Esophagus muscularis mucosa (tissue), 4 donors: ENCODE data around the gene LACRT. TPM values are rescaled to one million over a fixed set of nuclear protein-coding genes. Genes with fewer than 3 reads are reported as not detected.

Experiments
- DNase-seq: peaks from one replicate; pipeline ENCODE4 v3.0.0-alpha.2; 2017; ENCODE audit errors: extremely low spot score
- H3K27ac ChIP-seq, 4 donors: fragments of 200-600 bp; sonication (generic); replicated peaks in 1 of 4; 1 replicate in 3 of 4; 2 replicates in 1 of 4; pipeline ENCODE4 v1.5.1; 2016 to 2019; ENCODE audit warnings: mild to moderate bottlenecking in 1 of 4
- H3K27me3 ChIP-seq, 4 donors: fragments of 200-600 bp; sonication (generic); one replicate each; pipeline versions ENCODE4 v1.5.1 to v1.6.0; 2016 to 2019
- H3K36me3 ChIP-seq, 4 donors: fragments of 200-600 bp; sonication (generic); one replicate each; pipeline ENCODE4 v1.5.1; 2016 to 2019
- H3K4me1 ChIP-seq, 4 donors: fragments of 200-600 bp; sonication (generic); one replicate each; pipeline ENCODE4 v1.5.1; 2016 to 2019
- H3K4me3 ChIP-seq, 4 donors: fragments of 200-600 bp; sonication (generic); 1 replicate in 2 of 4; 2 replicates in 2 of 4; pipeline ENCODE4 v1.5.1; 2016 to 2019; ENCODE audit warnings: mild to moderate bottlenecking in 4 of 4, moderate library complexity in 1 of 4
- H3K9me3 ChIP-seq, 4 donors: fragments of 200-600 bp; sonication (generic); 1 replicate in 3 of 4; 2 replicates in 1 of 4; pipeline ENCODE4 v1.5.1; 2016 to 2019
- CTCF ChIP-seq, 3 experiments: fragments of 200-600 bp in 2 of 3; fragments of 450-650 bp in 1 of 3; sonication (generic) in 2 of 3; IDR thresholded peaks; one replicate each; pipeline ENCODE4 v1.5.1; 2017 to 2019; ENCODE audit warnings: antibody characterized with exemption in 3 of 3, mild to moderate bottlenecking in 2 of 3, moderate library complexity in 1 of 3
- EP300 ChIP-seq: sonication (generic); formaldehyde crosslinking; IDR thresholded peaks from one replicate; pipeline ENCODE4 v1.6.1; 2017; ENCODE audit warnings: antibody characterized with exemption
- POLR2A ChIP-seq: fragments of 450-650 bp; IDR thresholded peaks from one replicate; pipeline ENCODE4 v1.6.1; 2017; ENCODE audit warnings: antibody characterized with exemption, moderate library complexity, mild to moderate bottlenecking, low read depth
- POLR2AphosphoS5 ChIP-seq, 2 donors: sonication (generic); formaldehyde crosslinking; IDR thresholded peaks; one replicate each; pipeline ENCODE4 v1.6.1; 2017; ENCODE audit warnings: antibody characterized with exemption in 2 of 2
- WGBS: methylation state at CpG from one replicate; pipeline ENCODE4 v1.1.5; 2018; 5-methylcytosine and 5-hydroxymethylcytosine counted together
- intact Hi-C: fragments of 100-400 bp; cut with DNase I; formaldehyde crosslinking; loops from one replicate; pipeline ENCODE4 v1.15.1; 2023
- total RNA-seq, 4 donors: library from RNA; depleted of rRNA; stranded (reverse); fragments of >200 nt; gene quantifications; one replicate each; pipeline versions ENCODE4 v1.1.0 to v1.2.1, GENCODE V29; 2016

LACRT gene
- total RNA-seq, 4 donors from 2014 or later, result not detected

GRCh38 chr12:54596526-54596946 is 38.2 kb downstream of the LACRT start:
- H3K36me3 ChIP-seq, result no peaks in the 10 kb centered on the region
- no peak overlapping the region for H3K4me3 ChIP-seq
- TF ChIP-seq POLR2AphosphoS5 (IDR thresholded peaks at IDR 0.05) (no peak), EP300 (no peak), POLR2A (no peak), CTCF (IDR thresholded peaks at IDR 0.05) (peak; percentile 71 to 94 (median 72))
- H3K27me3 ChIP-seq, result no peaks in the 10 kb centered on the region
- intact Hi-C loops, result loop anchor here (5.0 kb wide), 1 partner anchor 361 kb away; no protein-coding TSS in a partner anchor
- no peak overlapping the region for H3K27ac ChIP-seq
- WGBS, result 35% methylated on average over 3 of the region's 3 CpGs
- DNase-seq, result no peak
- peaks cover 1 to 7% (median 2%) of the 10 kb centered on the region in 4 donors for H3K4me1 ChIP-seq
- H3K9me3 ChIP-seq, result no peaks in the 10 kb centered on the region

GRCh38 chr12:54595471-54595870 is 39.2 kb downstream of the LACRT start:
- H3K4me3 ChIP-seq, result no peak overlapping the region
- 93% methylated on average over 3 of the region's 3 CpGs for WGBS
- no peaks in the 10 kb centered on the region for H3K27me3 ChIP-seq
- no peaks in the 10 kb centered on the region for H3K36me3 ChIP-seq
- no peaks in the 10 kb centered on the region for H3K9me3 ChIP-seq
- H3K4me1 ChIP-seq, result peaks cover 11 to 17% (median 13%) of the 10 kb centered on the region in 4 donors
- intact Hi-C loops, result loop anchor here (5.0 kb wide), 1 partner anchor 362 kb away; no protein-coding TSS in a partner anchor
- no peak for TF ChIP-seq POLR2A
- no peak for TF ChIP-seq CTCF (IDR thresholded peaks at IDR 0.05)
- TF ChIP-seq POLR2AphosphoS5 (IDR thresholded peaks at IDR 0.05), result no peak
- no peak for TF ChIP-seq EP300
- no peak overlapping the region for H3K27ac ChIP-seq
- no peak for DNase-seq

- intact Hi-C loops, result no loop called here
- Histone ChIP-seq H3K9me3 (no peaks in the 10 kb centered on the region), H3K4me3 (no peak overlapping the region), H3K27me3 (peaks cover 0 to under 1% (median 0%) of the 10 kb centered on the region in 4 donors), H3K36me3 (no peaks in the 10 kb centered on the region), H3K27ac (no peak overlapping the region), H3K4me1 (peaks cover 17 to 25% (median 24%) of the 10 kb centered on the region in 4 donors)
- TF ChIP-seq POLR2A (no peak), CTCF (IDR thresholded peaks at IDR 0.05) (no peak), EP300 (no peak), POLR2AphosphoS5 (IDR thresholded peaks at IDR 0.05) (no peak)
- no peak for DNase-seq
- WGBS, result 93% methylated on average over 4 of the region's 5 CpGs
Observed at GRCh38 chr12:54593725-54594124, 41.0 kb downstream of the LACRT start.

- WGBS, result 77% methylated on average over 4 of the region's 4 CpGs
- Histone ChIP-seq H3K27me3 (peaks cover 0 to 7% (median 0%) of the 10 kb centered on the region in 4 donors), H3K9me3 (no peaks in the 10 kb centered on the region), H3K27ac (no peak overlapping the region), H3K4me3 (no peak overlapping the region), H3K36me3 (no peaks in the 10 kb centered on the region), H3K4me1 (peaks cover 23 to 30% (median 29%) of the 10 kb centered on the region in 4 donors)
- TF ChIP-seq POLR2AphosphoS5 (IDR thresholded peaks at IDR 0.05) (no peak), EP300 (no peak), POLR2A (no peak), CTCF (IDR thresholded peaks at IDR 0.05) (no peak)
- intact Hi-C loops, result no loop called here
- no peak for DNase-seq
Observed at GRCh38 chr12:54593135-54593534, 41.6 kb downstream of the LACRT start.

- Histone ChIP-seq H3K27ac (no peak overlapping the region), H3K36me3 (no peaks in the 10 kb centered on the region), H3K9me3 (no peaks in the 10 kb centered on the region), H3K27me3 (peaks cover 0 to 10% (median 0%) of the 10 kb centered on the region in 4 donors), H3K4me3 (no peak overlapping the region), H3K4me1 (peaks cover 31 to 38% (median 36%) of the 10 kb centered on the region in 4 donors)
- intact Hi-C loops, result no loop called here
- no peak for TF ChIP-seq EP300
- TF ChIP-seq CTCF (IDR thresholded peaks at IDR 0.05), result no peak
- no peak for TF ChIP-seq POLR2AphosphoS5 (IDR thresholded peaks at IDR 0.05)
- TF ChIP-seq POLR2A, result no peak
- no peak for DNase-seq
- WGBS, result 84% methylated on average over 2 of the region's 2 CpGs
Observed at GRCh38 chr12:54592316-54592715, 42.4 kb downstream of the LACRT start.
